ENCODE measurements around the gene ABCB10.
"Not testable (repeated sequence)": the region's sequence is repeated elsewhere in the genome, so short reads cannot be mapped to it uniquely, and the experiment has no call there.

ABCB10 gene

GRCh38 chr1:229574679-229575442 lies 16.4 kb upstream of the ABCB10 start:
- FAIRE-seq, result no peak
- no peak for DNase-seq (ENCODE audit: insufficient read length, low spot score)
- TF ChIP-seq PAX5 (IDR thresholded peaks at IDR 0.05; ENCODE audit: insufficient read depth, low read length, severe bottlenecking) (no peak), POLR2A (IDR thresholded peaks at IDR 0.05; ENCODE audit: low read depth, low read length) (no peak), POU2F2 (IDR thresholded peaks at IDR 0.05; ENCODE audit: low read depth, low read length) (no peak)

DNA sequence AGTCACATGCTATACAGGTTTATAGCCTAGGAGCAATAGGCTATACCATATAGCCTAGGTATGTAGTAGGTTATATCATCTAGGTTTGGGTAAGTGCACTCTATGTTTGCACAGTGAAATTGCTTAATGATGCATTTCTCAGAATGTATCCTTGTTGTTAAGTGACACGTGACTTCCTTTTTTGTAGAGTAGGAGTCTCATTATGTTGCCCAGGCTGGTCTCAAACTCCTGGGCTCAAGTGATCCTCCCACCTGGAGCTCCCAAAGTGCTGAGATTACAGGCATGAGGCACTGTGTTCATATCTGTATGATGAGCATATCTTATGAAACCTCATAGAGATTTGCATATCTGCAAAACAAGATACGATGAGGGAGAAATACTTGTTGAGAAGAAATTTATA lies 13.8 kb upstream of the ABCB10 start:
- FAIRE-seq (no peak), DNase-seq (ENCODE audit: insufficient read length, low spot score) (no peak)
- TF ChIP-seq POLR2A (IDR thresholded peaks at IDR 0.05; ENCODE audit: low read depth, low read length) (no peak), SPI1 (IDR thresholded peaks at IDR 0.05; ENCODE audit: low read depth, low read length) (no peak), TAF1 (IDR thresholded peaks at IDR 0.05; ENCODE audit: low read depth, low read length) (no peak), POU2F2 (IDR thresholded peaks at IDR 0.05; ENCODE audit: low read depth, low read length) (no peak), PAX5 (IDR thresholded peaks at IDR 0.05; ENCODE audit: insufficient read depth, low read length, severe bottlenecking) (no peak), POLR2AphosphoS5 (IDR thresholded peaks at IDR 0.05; ENCODE audit: low read depth, low read length) (no peak)

- no peak for DNase-seq (ENCODE audit: insufficient read length, low spot score)
Measured at GRCh38 chr1:229570891-229571516, 12.5 kb upstream of the ABCB10 start.

DNA sequence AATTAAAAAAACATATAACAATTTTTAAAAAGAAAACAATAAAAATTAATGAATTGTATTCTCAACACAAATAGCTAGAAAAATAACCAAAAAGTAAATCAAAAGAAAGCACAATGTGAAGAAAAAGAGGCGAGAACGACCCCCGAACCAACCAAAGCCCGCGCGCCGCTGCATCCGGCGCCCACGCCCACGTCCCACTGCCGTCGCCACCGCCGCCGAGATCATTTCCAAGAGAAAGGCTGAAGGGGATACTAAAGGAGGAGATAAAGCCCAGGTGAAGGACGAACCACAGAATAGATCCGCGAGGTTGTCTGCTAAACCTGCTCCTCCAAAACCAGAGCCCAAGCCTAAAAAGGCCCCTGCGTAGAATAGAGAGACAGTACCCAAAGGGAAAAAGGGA lies 11.8 kb upstream of the ABCB10 start:
- FAIRE-seq, result no peak
- no peak for DNase-seq (ENCODE audit: insufficient read length, low spot score)
- no peak for TF ChIP-seq POLR2AphosphoS5 (IDR thresholded peaks at IDR 0.05; ENCODE audit: low read depth, low read length)
- TF ChIP-seq TAF1 (IDR thresholded peaks at IDR 0.05; ENCODE audit: low read depth, low read length), result no peak
- no peak for TF ChIP-seq POU2F2 (IDR thresholded peaks at IDR 0.05; ENCODE audit: low read depth, low read length)
- no peak for TF ChIP-seq POLR2A (IDR thresholded peaks at IDR 0.05; ENCODE audit: low read depth, low read length)
- TF ChIP-seq SPI1 (IDR thresholded peaks at IDR 0.05; ENCODE audit: low read depth, low read length), result no peak
- TF ChIP-seq PAX5 (IDR thresholded peaks at IDR 0.05; ENCODE audit: insufficient read depth, low read length, severe bottlenecking), result no peak

More at GRCh38 chr1:229570891-229571516, 12.5 kb upstream of the ABCB10 start:
- FAIRE-seq, result peak; percentile 9
- no peak for TF ChIP-seq SPI1 (IDR thresholded peaks at IDR 0.05; ENCODE audit: low read depth, low read length)
- TF ChIP-seq POU2F2 (IDR thresholded peaks at IDR 0.05; ENCODE audit: low read depth, low read length), result no peak
- no peak for TF ChIP-seq PAX5 (IDR thresholded peaks at IDR 0.05; ENCODE audit: insufficient read depth, low read length, severe bottlenecking)
- no peak for TF ChIP-seq TAF1 (IDR thresholded peaks at IDR 0.05; ENCODE audit: low read depth, low read length)
- no peak for TF ChIP-seq POLR2A (IDR thresholded peaks at IDR 0.05; ENCODE audit: low read depth, low read length)
- no peak for TF ChIP-seq POLR2AphosphoS5 (IDR thresholded peaks at IDR 0.05; ENCODE audit: low read depth, low read length)

DNA sequence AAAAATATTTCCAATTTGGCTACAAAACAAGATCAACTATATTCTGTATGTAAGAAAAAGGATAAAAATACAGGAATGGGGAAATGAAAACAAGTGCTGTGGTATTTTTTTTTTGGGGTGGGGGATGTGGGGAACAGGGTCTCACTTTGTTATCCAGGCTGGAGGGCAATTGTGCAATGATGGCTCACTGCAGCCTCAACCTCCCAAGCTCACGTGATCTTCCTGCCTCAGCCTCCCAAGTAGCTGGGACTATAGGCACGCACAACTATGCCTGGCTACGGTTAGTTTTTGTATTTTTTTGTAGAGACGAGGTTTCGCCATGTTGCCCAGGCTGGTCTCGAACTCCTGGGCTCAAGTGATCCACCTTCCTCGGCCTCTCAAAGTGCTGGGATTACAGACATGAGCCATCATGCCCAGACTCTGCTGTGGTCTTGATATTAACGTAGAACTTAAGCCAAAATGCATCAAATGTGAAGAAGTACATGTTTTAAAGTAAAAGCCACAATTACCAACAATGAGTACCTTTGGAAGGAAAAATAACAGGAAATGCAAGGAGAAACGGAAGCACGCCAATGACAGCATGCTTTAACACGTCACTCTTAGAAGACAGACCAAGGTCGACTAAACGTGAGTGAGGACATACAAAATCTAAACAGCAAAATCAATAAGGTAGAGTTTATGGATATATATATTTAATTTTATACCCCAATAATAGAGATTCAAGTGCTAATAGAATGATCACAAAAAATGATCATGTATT lies 8.8 kb upstream of the ABCB10 start:
- TF ChIP-seq TAF1 (IDR thresholded peaks at IDR 0.05; ENCODE audit: low read depth, low read length) (no peak), POU2F2 (IDR thresholded peaks at IDR 0.05; ENCODE audit: low read depth, low read length) (no peak), SPI1 (IDR thresholded peaks at IDR 0.05; ENCODE audit: low read depth, low read length) (no peak), PAX5 (IDR thresholded peaks at IDR 0.05; ENCODE audit: insufficient read depth, low read length, severe bottlenecking) (no peak), POLR2A (IDR thresholded peaks at IDR 0.05; ENCODE audit: low read depth, low read length) (no peak), POLR2AphosphoS5 (IDR thresholded peaks at IDR 0.05; ENCODE audit: low read depth, low read length) (no peak)
- FAIRE-seq (no peak), DNase-seq (ENCODE audit: insufficient read length, low spot score) (no peak)

GRCh38 chr1:229563701-229564100 lies 5.2 kb upstream of the ABCB10 start:
- no peak for TF ChIP-seq POU2F2 (IDR thresholded peaks at IDR 0.05; ENCODE audit: low read depth, low read length)
- TF ChIP-seq POLR2AphosphoS5 (IDR thresholded peaks at IDR 0.05; ENCODE audit: low read depth, low read length), result no peak
- TF ChIP-seq PAX5 (IDR thresholded peaks at IDR 0.05; ENCODE audit: insufficient read depth, low read length, severe bottlenecking), result no peak
- no peak for TF ChIP-seq TAF1 (IDR thresholded peaks at IDR 0.05; ENCODE audit: low read depth, low read length)
- TF ChIP-seq POLR2A (IDR thresholded peaks at IDR 0.05; ENCODE audit: low read depth, low read length), result no peak
- TF ChIP-seq SPI1 (IDR thresholded peaks at IDR 0.05; ENCODE audit: low read depth, low read length), result no peak

DNA sequence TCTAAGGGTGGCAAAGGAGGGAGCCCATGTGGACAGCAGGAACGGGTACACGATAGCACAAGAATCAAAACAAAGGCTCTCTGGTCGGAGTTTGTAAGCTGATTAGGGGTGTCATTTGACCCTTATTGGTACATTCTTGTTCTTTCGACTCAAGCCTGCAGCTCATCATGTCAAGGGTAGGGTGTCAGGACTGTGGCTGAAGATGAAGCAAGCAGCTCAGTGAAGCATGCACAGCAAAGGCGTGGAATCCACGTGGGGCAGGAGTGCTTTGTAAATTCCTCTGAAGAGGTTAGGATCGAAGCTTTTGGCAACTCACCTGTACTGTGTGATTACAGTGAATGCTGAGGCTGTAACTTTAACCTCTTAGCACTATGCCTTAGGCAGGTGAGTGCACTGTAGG lies 4.7 kb upstream of the ABCB10 start:
- peak; percentile 20 for FAIRE-seq
- TF ChIP-seq POU2F2 (IDR thresholded peaks at IDR 0.05; ENCODE audit: low read depth, low read length) (no peak), PAX5 (IDR thresholded peaks at IDR 0.05; ENCODE audit: insufficient read depth, low read length, severe bottlenecking) (no peak), POLR2AphosphoS5 (IDR thresholded peaks at IDR 0.05; ENCODE audit: low read depth, low read length) (no peak)

More at GRCh38 chr1:229563701-229564100, 5.2 kb upstream of the ABCB10 start:
- no peak for DNase-seq (ENCODE audit: insufficient read length, low spot score)
- no peak for FAIRE-seq

GRCh38 chr1:229562686-229563085 lies 4.2 kb upstream of the ABCB10 start:
- DNase-seq (ENCODE audit: insufficient read length, low spot score) (no peak), FAIRE-seq (no peak)
- TF ChIP-seq POU2F2 (IDR thresholded peaks at IDR 0.05; ENCODE audit: low read depth, low read length), result no peak
- no peak for TF ChIP-seq SPI1 (IDR thresholded peaks at IDR 0.05; ENCODE audit: low read depth, low read length)
- TF ChIP-seq POLR2A (IDR thresholded peaks at IDR 0.05; ENCODE audit: low read depth, low read length), result no peak
- TF ChIP-seq TAF1 (IDR thresholded peaks at IDR 0.05; ENCODE audit: low read depth, low read length), result no peak
- no peak for TF ChIP-seq POLR2AphosphoS5 (IDR thresholded peaks at IDR 0.05; ENCODE audit: low read depth, low read length)
- no peak for TF ChIP-seq PAX5 (IDR thresholded peaks at IDR 0.05; ENCODE audit: insufficient read depth, low read length, severe bottlenecking)

More for the DNA sequence above, 4.7 kb upstream of the ABCB10 start:
- no peak for DNase-seq (ENCODE audit: insufficient read length, low spot score)

GRCh38 chr1:229561141-229561540 lies 2.6 kb upstream of the ABCB10 start:
- no peak for TF ChIP-seq PAX5 (IDR thresholded peaks at IDR 0.05; ENCODE audit: insufficient read depth, low read length, severe bottlenecking)
- no peak for TF ChIP-seq SPI1 (IDR thresholded peaks at IDR 0.05; ENCODE audit: low read depth, low read length)
- no peak for TF ChIP-seq POLR2AphosphoS5 (IDR thresholded peaks at IDR 0.05; ENCODE audit: low read depth, low read length)
- TF ChIP-seq POU2F2 (IDR thresholded peaks at IDR 0.05; ENCODE audit: low read depth, low read length), result no peak
- no peak for TF ChIP-seq TAF1 (IDR thresholded peaks at IDR 0.05; ENCODE audit: low read depth, low read length)
- no peak for TF ChIP-seq POLR2A (IDR thresholded peaks at IDR 0.05; ENCODE audit: low read depth, low read length)
- no peak for FAIRE-seq
- DNase-seq (ENCODE audit: insufficient read length, low spot score), result no peak

- not testable (repeated sequence) for DNase-seq (ENCODE audit: insufficient read length, low spot score); FAIRE-seq
Measured at GRCh38 chr1:229560124-229560523, 1.6 kb upstream of the ABCB10 start.

DNA sequence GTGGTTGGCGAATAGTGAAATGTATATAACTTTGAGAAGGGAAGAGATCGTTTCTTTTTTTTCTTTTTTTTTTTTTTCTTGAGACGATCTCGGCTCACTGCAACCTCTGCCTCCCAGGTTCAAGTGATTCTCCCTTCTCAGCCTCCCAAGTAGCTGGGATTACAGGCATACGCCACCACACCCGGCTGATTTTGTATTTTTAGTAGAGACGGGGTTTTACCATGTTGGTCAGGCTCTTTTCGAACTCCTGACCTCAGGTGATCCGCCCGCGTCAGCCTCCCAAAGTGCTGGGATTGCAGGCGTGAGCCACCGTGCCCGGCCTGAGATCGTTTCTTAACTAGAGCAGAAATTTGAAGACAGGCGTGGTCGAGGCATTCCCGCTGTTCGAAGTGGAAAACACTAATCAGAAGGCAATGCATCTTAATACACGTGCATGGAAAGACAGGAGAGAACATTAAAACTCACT lies 862 bp upstream of the ABCB10 start:
- DNase-seq (ENCODE audit: insufficient read length, low spot score); FAIRE-seq: not testable (repeated sequence)

Data from GM12891 (cell line).